Pulmonary artery endothelial cell (primary cell): ENCODE data around the gene GPA33. TPM values are rescaled to one million over a fixed set of nuclear protein-coding genes. Genes with fewer than 3 reads are reported as not detected.

ENCODE experiments used
- DNase-seq: peaks from one replicate; pipeline ENCODE4 v3.0.0-alpha.2; 2011; ENCODE audit warnings: low read depth, low spot score
- total RNA-seq: library from RNA; depleted of rRNA; stranded (reverse); fragments of >200 nt; gene quantifications from 2 replicates; pipeline ENCODE4 v1.2.3, GENCODE V29; 2014

GPA33 gene
- total RNA-seq, 1 donor from 2014 or later = not detected

GRCh38 chr1:167117225-167117624 lies 27.0 kb upstream of the GPA33 start:
- DNase-seq = no peak

- DNase-seq = no peak
Observed at GRCh38 chr1:167116174-167116573, 26.0 kb upstream of the GPA33 start.

- no peak for DNase-seq
Observed at GRCh38 chr1:167115655-167116054, 25.5 kb upstream of the GPA33 start.

- no peak for DNase-seq
Observed at GRCh38 chr1:167114725-167115124, 24.5 kb upstream of the GPA33 start.

GRCh38 chr1:167111868-167112709 lies 21.9 kb upstream of the GPA33 start:
- DNase-seq = no peak

- DNase-seq = no peak
Observed at GRCh38 chr1:167110586-167110985, 20.4 kb upstream of the GPA33 start.

GRCh38 chr1:167109125-167109524 lies 18.9 kb upstream of the GPA33 start:
- DNase-seq = no peak

GRCh38 chr1:167107456-167107855 lies 17.3 kb upstream of the GPA33 start:
- no peak for DNase-seq

- DNase-seq = no peak
Observed at GRCh38 chr1:167106119-167106461, 15.9 kb upstream of the GPA33 start.

- no peak for DNase-seq
Observed at GRCh38 chr1:167105271-167106118, 15.3 kb upstream of the GPA33 start.

GRCh38 chr1:167104256-167104633 lies 14.1 kb upstream of the GPA33 start:
- no peak for DNase-seq

- DNase-seq = no peak
Observed at GRCh38 chr1:167102906-167103573, 12.9 kb upstream of the GPA33 start.

GRCh38 chr1:167101754-167102153 lies 11.6 kb upstream of the GPA33 start:
- DNase-seq = no peak

- no peak for DNase-seq
Observed at GRCh38 chr1:167100730-167101129, 10.6 kb upstream of the GPA33 start.

GRCh38 chr1:167099851-167100250 lies 9.7 kb upstream of the GPA33 start:
- no peak for DNase-seq

GRCh38 chr1:167095368-167095767 lies 5.2 kb upstream of the GPA33 start:
- DNase-seq = no peak

GRCh38 chr1:167094690-167095089 lies 4.5 kb upstream of the GPA33 start:
- no peak for DNase-seq

GRCh38 chr1:167093846-167094516 lies 3.8 kb upstream of the GPA33 start, which contains the start of gene STYXL2:
Gene STYXL2 (plus strand): TSS chr1:167094075. CDS start chr1:167094850, 775 bp downstream.
- no peak for DNase-seq

GRCh38 chr1:167092653-167093052 lies 2.5 kb upstream of the GPA33 start:
- DNase-seq = no peak

- DNase-seq = no peak
Observed at GRCh38 chr1:167089939-167090313, 251 bp downstream of the GPA33 start.

GRCh38 chr1:167088746-167089417 lies 1.3 kb downstream of the GPA33 start:
- DNase-seq = no peak
